AG04450 (cell line): ENCODE data around the gene GLDC. TPM values are rescaled to one million over a fixed set of nuclear protein-coding genes. Genes with fewer than 3 reads are reported as not detected.
"Not testable (repeated sequence)": the region's sequence is repeated elsewhere in the genome, so short reads cannot be mapped to it uniquely, and the experiment has no call there.

Source experiments
- CTCF ChIA-PET: fragments of 300-600, 350-600 bp; formaldehyde crosslinking; extraction: SDS; loops from one replicate; lab custom pipeline; 2022; ENCODE audit warnings: antibody characterized with exemption, inconsistent platforms; lab: Charles Lee
- POLR2A ChIA-PET: fragments of 350-600 bp; formaldehyde crosslinking; extraction: SDS; loops from one replicate; lab custom pipeline; 2021; ENCODE audit warnings: antibody characterized with exemption, inconsistent platforms; lab: Yijun Ruan, JAX
- DNase-seq: peaks from one replicate; pipeline ENCODE4 v3.0.0-alpha.2; 2011; ENCODE audit warnings: low read depth, low spot score
- H3K27ac ChIP-seq: one replicate; pipeline ENCODE4 v1.5.1; 2012; ENCODE audit warnings: low read depth, low read length, control low read depth
- H3K27me3 ChIP-seq: one replicate; pipeline ENCODE4 v1.6.0; 2012; ENCODE audit warnings: low read length; ENCODE audit not compliant: control insufficient read depth, insufficient read depth
- H3K4me3 ChIP-seq: 2 replicates; pipeline ENCODE4 v1.5.1; 2011; ENCODE audit warnings: mild to moderate bottlenecking, low read depth, low read length, control low read depth
- H3K9me3 ChIP-seq: 2 replicates; pipeline ENCODE4 v1.5.1; 2012; ENCODE audit warnings: low read length; ENCODE audit not compliant: control insufficient read depth, insufficient read depth
- polyA minus RNA-seq: library from RNA; depleted of rRNA, polyadenylated mRNA; stranded (reverse); fragments of >200 nt; gene quantifications from 2 replicates; pipeline ENCODE4 v1.2.3, GENCODE V29; 2011; rRNA and poly(A)+ RNA removed
- polyA plus RNA-seq: library from polyadenylated mRNA; depleted of rRNA; stranded (reverse); fragments of >200 nt; gene quantifications from 2 replicates; pipeline ENCODE4 v1.2.3, GENCODE V29; 2011; rRNA removed
- TF ChIP-seq, protein P1 (sequence below): IDR thresholded peaks from 2 replicates; pipeline ENCODE4 v1.5.1; 2011; ENCODE audit warnings: low read depth, low read length, control low read depth, inconsistent platforms

Gene GLDC
- polyA plus RNA-seq (0.17 and 0.20 TPM in 2 replicates), polyA minus RNA-seq (not detected in 2 replicates)

DNA sequence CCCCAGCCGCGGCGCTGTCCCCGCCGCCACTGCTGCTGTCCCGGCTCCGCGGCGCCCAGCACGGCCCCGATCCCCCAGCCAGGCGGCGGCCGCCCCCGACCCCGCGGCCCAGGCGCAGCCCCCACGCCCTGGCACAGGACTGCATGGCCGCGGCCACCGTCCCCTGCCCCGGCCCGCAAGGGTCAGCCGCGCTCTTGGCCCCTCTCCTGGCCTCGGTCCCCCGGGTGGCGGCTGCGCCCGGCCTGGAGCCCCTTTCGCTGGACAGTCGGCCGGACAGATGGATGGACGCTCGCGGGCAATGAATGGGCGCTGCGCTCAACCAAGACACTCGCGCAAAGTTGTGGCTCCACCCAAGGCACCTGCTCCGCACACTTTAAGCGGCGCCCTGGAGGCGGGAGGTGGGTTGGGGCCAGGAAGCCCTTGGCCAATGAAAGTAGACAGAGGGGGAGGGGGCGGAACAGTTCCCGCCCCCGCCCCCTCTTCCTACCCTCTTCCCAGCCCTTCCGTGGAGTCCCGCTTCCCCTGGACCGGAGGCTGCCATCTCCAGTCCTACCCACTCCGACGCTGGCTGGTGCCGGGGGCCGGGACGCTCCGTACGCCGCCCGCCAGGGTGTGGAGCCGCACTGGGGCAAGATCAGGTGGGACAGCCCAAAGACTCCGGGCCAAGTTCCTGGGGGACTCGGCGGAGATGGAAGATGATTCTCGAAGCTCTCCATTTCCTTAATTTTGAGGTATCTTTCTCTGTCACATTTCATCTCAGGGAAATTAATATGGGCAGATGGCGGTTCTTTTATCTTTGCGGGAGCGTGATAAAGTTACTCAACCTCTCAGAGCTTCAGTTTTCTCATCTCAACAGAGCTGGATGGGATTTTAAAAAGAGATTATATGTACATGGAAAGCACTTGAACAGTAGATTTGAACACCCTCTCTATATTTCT lies at the start of gene GLDC:
TSS of gene GLDC (minus strand) at position 375 of the 938 bp plus-strand sequence. CDS start at position 145, 230 bp downstream.
- peak within 1 kb of the TSS; percentile 7; the same call in 1 of the 2 replicates for H3K4me3 ChIP-seq
- POLR2A ChIA-PET = no interaction called here
- CTCF ChIA-PET = interaction anchor here (0.7 kb wide), 1 partner anchor 32 kb away, joined by 3 read pairs; no protein-coding TSS in a partner anchor

DNA sequence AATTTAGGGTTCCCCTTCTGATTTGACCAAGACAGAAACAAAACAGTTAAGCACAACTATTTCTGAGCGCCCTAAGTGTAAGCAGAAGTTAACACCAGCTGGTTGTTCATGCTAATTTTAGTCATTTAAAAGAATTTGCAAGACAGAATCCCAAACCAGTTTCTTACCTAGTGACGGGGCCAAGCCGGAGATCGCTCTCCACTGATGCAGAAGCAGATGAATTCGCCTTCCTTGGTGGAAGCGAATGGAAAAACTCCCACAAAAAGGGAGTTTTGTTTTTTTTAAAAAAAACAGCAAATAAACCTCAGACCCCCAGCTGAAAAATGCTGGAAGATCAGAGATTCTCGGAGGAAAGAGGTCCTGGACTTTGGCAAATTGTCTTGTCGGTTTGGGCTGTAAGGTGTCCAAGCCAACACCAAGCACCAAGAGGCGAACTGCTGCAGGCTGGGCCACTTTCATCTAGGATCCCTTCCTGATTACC lies 47.4 kb upstream of the GLDC start:
- no peak for DNase-seq
- ChIA-PET CTCF (interaction anchor here (0.7 kb wide), 1 partner anchor 62 kb away, joined by 3 read pairs; no protein-coding TSS in a partner anchor), POLR2A (no interaction called here)
- H3K27ac ChIP-seq = no peak overlapping the region
- TF ChIP-seq, protein P1, sequence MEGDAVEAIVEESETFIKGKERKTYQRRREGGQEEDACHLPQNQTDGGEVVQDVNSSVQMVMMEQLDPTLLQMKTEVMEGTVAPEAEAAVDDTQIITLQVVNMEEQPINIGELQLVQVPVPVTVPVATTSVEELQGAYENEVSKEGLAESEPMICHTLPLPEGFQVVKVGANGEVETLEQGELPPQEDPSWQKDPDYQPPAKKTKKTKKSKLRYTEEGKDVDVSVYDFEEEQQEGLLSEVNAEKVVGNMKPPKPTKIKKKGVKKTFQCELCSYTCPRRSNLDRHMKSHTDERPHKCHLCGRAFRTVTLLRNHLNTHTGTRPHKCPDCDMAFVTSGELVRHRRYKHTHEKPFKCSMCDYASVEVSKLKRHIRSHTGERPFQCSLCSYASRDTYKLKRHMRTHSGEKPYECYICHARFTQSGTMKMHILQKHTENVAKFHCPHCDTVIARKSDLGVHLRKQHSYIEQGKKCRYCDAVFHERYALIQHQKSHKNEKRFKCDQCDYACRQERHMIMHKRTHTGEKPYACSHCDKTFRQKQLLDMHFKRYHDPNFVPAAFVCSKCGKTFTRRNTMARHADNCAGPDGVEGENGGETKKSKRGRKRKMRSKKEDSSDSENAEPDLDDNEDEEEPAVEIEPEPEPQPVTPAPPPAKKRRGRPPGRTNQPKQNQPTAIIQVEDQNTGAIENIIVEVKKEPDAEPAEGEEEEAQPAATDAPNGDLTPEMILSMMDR = no peak
- H3K27me3 ChIP-seq = no peaks in the 10 kb centered on the region
- H3K9me3 ChIP-seq = no peaks in the 10 kb centered on the region
- no peak overlapping the region for H3K4me3 ChIP-seq

More for the DNA sequence above, at the start of gene GLDC:
- Histone ChIP-seq H3K27me3 (peaks cover 39% of the 10 kb centered on the region), H3K27ac (no peak within 1 kb of the TSS), H3K9me3 (no peaks in the 10 kb centered on the region; the same call in 1 of the 2 replicates)
- TF ChIP-seq, protein P1 = no peak
- DNase-seq = no peak

DNA sequence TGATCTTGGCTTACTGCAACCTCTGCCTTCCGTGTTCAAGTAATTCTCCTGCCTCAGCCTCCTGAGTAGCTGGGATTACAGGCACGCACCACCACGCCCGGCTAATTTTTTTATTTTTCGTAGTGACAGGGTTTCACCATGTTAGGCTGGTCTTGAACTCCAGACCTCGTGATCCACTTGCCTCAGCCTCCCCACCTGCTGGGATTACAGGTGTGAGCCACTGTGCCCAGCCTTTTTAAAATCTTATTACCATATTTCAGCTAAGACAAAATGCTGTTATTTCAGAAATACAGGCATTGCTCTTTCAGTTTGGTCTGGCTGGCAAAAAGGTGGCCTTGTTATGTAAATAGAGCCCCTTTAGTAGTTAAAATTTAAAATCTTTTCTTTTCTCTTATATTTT lies 46.9 kb upstream of the GLDC start:
- TF ChIP-seq, protein P1 = no peak
- Histone ChIP-seq H3K27me3 (no peaks in the 10 kb centered on the region), H3K27ac (no peak overlapping the region), H3K4me3 (no peak overlapping the region), H3K9me3 (no peaks in the 10 kb centered on the region)
- ChIA-PET CTCF (interaction anchor here (0.8 to 1.0 kb wide), 2 partner anchors 11 to 125 kb away, joined by 3 to 4 read pairs; no protein-coding TSS in a partner anchor), POLR2A (interaction anchor here (1.0 kb wide), 1 partner anchor 11 kb away, joined by 5 read pairs; no protein-coding TSS in a partner anchor)
- DNase-seq = no peak

DNA sequence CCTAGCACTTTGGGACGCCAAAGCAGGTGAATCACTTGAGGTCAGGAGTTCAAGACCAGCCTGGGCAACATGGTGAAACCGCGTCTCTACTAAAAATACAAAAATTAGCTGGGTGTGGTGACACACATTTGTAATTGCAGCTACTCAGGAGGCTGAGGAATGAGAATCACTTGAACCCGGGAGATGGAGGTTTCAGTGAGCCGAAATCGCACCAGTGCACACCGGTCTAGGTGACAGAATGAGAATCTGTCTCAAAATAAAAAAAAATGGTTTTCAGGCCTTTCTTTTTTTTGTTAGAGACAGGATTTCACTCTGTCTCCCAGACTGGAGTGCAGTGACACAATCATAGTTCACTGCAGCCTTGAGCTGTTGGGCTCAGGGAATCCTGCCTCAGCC lies 45.1 kb upstream of the GLDC start:
- ChIA-PET POLR2A (interaction anchor here (0.7 kb wide), 1 partner anchor 9 kb away, joined by 3 read pairs; no protein-coding TSS in a partner anchor), CTCF (interaction anchor here (1.0 kb wide), 1 partner anchor 23 kb away, joined by 3 read pairs; no protein-coding TSS in a partner anchor)
- not testable (repeated sequence) for H3K9me3 ChIP-seq, H3K27ac ChIP-seq, DNase-seq, H3K27me3 ChIP-seq, H3K4me3 ChIP-seq

DNA sequence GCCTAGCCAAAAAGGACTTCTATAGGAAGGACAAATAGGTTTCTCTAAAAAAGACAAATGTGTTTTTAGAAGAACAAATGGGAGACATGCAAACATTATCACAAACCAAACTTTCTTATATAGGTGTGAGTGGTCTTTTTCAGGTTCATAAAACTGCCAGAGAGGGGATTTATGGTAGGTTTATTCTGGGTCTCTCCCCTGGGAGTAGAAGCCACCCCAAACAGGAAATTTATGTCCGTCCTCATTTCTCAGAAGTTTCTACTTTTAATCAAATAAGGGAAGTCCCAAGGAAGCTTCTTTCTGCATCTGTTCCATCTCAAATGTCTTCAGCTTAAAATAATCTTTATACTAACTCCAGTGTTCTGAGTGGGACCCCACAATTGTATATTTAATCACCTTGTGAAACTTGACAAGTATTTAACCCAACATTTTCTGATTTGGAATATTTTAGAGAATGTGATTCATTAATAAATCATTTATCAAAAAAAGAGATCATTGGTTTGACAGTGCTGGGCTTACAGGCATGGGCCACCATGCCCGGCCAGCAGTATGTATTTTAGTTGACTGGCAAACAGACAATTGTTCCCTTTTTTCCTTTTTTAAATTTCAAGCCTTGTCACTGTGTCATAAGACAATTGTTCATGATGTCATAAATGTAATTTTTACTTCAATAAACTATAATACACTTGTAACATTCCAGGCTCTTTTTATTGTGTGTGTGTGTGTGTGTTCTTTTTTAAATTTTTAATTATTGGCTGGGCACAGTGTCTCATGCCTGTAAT lies 44.6 kb upstream of the GLDC start:
- no peaks in the 10 kb centered on the region for H3K9me3 ChIP-seq
- no peak overlapping the region for H3K27ac ChIP-seq
- TF ChIP-seq, protein P1 = no peak
- ChIA-PET POLR2A (interaction anchor here (0.7 kb wide), 1 partner anchor 8 kb away, joined by 3 read pairs; no protein-coding TSS in a partner anchor), CTCF (interaction anchor here (1.0 kb wide), 1 partner anchor 23 kb away, joined by 3 read pairs; no protein-coding TSS in a partner anchor)
- DNase-seq = no peak
- H3K4me3 ChIP-seq = no peak overlapping the region
- no peaks in the 10 kb centered on the region for H3K27me3 ChIP-seq
